ENCODE measurements around the gene SGPP2. TPM values are rescaled to one million over a fixed set of nuclear protein-coding genes. Genes with fewer than 3 reads are reported as not detected.

SGPP2 gene
- total RNA-seq, 1 experiment from 2014 or later = not detected

- no peak overlapping the region for H2BK120ac ChIP-seq (ENCODE audit: low read depth, low read length, poor library complexity, severe bottlenecking)
- H4K5ac ChIP-seq (ENCODE audit: insufficient read length, low read depth, low read length) = no peak overlapping the region
- H4K20me1 ChIP-seq (ENCODE audit: control insufficient read depth, insufficient read depth, insufficient read length) = no peaks in the 10 kb centered on the region
- H3K4me1 Mint-ChIP-seq = peaks cover 0 to 3% of the 10 kb centered on the region in 2 experiments; a peak in 1 of 4 replicates
- H2BK15ac ChIP-seq (ENCODE audit: low read depth, low read length) = no peak overlapping the region
- no CpG with 5 or more reads among the region's 3 CpGs for WGBS (ENCODE audit: extremely low coverage, insufficient read length, low lambda C conversion rate)
- no peak overlapping the region for H2AFZ ChIP-seq (ENCODE audit: low read length)
- no peak overlapping the region for H2AK5ac ChIP-seq (ENCODE audit: insufficient read length, low read length)
- DNase-seq = no peak
- no peak for TF ChIP-seq CTCF (conservative IDR thresholded peaks at IDR 0.05)
- no peaks in the 10 kb centered on the region for H3K23me2 ChIP-seq (ENCODE audit: insufficient read length, low read depth, low read length, poor library complexity, severe bottlenecking)
- no peak overlapping the region for H2BK5ac ChIP-seq (ENCODE audit: insufficient read length, low read length)
- H4K91ac ChIP-seq (ENCODE audit: insufficient read length, low read depth, low read length) = no peak overlapping the region
- H3K4me3 Mint-ChIP-seq = no peak overlapping the region
- no peaks in the 10 kb centered on the region for H3K79me1 ChIP-seq (ENCODE audit: insufficient read depth, low read depth, low read length, poor library complexity, severe bottlenecking)
- no peaks in the 10 kb centered on the region for H3K36me3 Mint-ChIP-seq (ENCODE audit: insufficient read depth in 1 of 3, low read depth in 3 of 3)
- H3K9me3 Mint-ChIP-seq = no peaks in the 10 kb centered on the region; a peak in 2 of 5 replicates
- no peak overlapping the region for H3K56ac ChIP-seq (ENCODE audit: insufficient read length, low read depth, low read length)
- H2BK20ac ChIP-seq (ENCODE audit: low read depth, low read length, poor library complexity, severe bottlenecking) = no peak overlapping the region
- H4K8ac ChIP-seq (replicated peaks; ENCODE audit: insufficient read length, low read depth, low read length) = no peak overlapping the region
- no peaks in the 10 kb centered on the region for H3K79me2 ChIP-seq (ENCODE audit: insufficient read depth, low read length)
- H2BK12ac ChIP-seq (ENCODE audit: insufficient read length, low read depth, low read length) = no peak overlapping the region
- no peaks in the 10 kb centered on the region for H3K4me1 ChIP-seq (ENCODE audit: insufficient read depth, low read length)
- H3K27me3 Mint-ChIP-seq (ENCODE audit: low read depth) = peaks cover 63% of the 10 kb centered on the region
- no peak overlapping the region for H3K9ac ChIP-seq (ENCODE audit: extremely low read depth, insufficient read length, low read length)
- H3K18ac ChIP-seq (ENCODE audit: insufficient read length, low read depth, low read length) = no peak overlapping the region
- H3K9me3 ChIP-seq (ENCODE audit: control insufficient read depth, low read depth, low read length) = no peaks in the 10 kb centered on the region
- no peak overlapping the region for H3K27ac Mint-ChIP-seq
- no peak overlapping the region for H3K23ac ChIP-seq (ENCODE audit: insufficient read length, low read depth, low read length)
- H3K27me3 ChIP-seq (ENCODE audit: insufficient read depth, low read length) = no peaks in the 10 kb centered on the region
- no peak overlapping the region for H3K4me2 ChIP-seq (ENCODE audit: insufficient read depth, insufficient read length, low read length)
- no peak overlapping the region for H3K4ac ChIP-seq (ENCODE audit: low read depth, low read length)
- H3K14ac ChIP-seq (ENCODE audit: insufficient read depth, low read length) = no peak overlapping the region
- no peak overlapping the region for H3T11ph ChIP-seq (ENCODE audit: low read length)
- no peak overlapping the region for H3K27ac ChIP-seq (ENCODE audit: insufficient read length, low read depth, low read length)
Measured at GRCh38 chr2:222447131-222447530, 22.8 kb downstream of the SGPP2 start.

Data from H9 (cell line).